Measurements from ENCODE around the gene RGS1. TPM values are rescaled to one million over a fixed set of nuclear protein-coding genes. Genes with fewer than 3 reads are reported as not detected.

RGS1 gene
- total RNA-seq, 2 donors from 2014 or later = 1.8 to 3.5 TPM

DNA sequence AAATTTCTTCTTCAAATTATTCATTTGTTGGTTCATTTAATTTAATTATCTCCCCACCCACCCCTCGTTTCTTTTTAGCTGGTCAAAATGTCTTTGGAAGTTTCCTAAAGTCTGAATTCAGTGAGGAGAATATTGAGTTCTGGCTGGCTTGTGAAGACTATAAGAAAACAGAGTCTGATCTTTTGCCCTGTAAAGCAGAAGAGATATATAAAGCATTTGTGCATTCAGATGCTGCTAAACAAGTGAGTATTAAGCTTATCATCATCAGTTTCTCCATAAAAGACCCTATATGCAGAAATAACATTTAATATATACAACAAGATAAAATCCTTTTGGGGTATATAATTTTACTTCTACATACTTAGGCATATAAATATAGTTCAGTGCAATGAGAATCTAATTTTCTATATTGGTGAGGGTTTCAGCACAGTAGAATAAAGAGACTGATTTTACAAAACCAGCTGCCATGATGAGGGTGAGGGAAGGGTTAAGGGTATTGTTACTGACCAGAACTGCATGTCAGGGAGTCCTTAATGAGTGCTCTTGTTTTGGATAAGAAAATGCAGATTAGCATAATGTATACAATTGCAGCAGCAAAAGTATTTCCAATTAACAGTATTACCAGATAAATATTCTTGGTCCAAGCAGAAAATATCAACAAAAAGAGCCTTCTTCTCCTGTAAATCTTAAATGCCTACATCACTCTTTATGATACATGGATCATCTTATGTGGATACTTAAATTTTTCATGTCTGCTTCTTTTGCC lies 2.8 kb downstream of the RGS1 start:
- intact Hi-C loops (cut with DNase I) = no loop called here
- no peak for ATAC-seq

DNA sequence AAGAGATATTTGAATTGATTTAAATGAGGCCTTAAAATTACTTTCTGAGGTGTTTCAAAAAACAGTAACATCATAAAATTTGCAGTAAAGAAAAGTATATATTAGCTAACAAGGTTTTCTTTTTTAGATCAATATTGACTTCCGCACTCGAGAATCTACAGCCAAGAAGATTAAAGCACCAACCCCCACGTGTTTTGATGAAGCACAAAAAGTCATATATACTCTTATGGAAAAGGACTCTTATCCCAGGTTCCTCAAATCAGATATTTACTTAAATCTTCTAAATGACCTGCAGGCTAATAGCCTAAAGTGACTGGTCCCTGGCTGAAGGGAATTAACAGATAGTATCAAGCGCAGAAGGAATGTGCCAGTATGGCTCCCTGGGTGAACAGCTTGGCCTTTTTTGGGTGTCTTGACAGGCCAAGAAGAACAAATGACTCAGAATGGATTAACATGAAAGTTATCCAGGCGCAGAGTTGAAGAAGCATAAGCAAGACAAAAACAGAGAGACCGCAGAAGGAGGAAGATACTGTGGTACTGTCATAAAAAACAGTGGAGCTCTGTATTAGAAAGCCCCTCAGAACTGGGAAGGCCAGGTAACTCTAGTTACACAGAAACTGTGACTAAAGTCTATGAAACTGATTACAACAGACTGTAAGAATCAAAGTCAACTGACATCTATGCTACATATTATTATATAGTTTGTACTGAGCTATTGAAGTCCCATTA lies 3.6 kb downstream of the RGS1 start:
- no peak for ATAC-seq
- intact Hi-C loops (cut with DNase I) = no loop called here
- no peak for DNase-seq

More for the DNA sequence above, 2.8 kb downstream of the RGS1 start:
- DNase-seq = no peak

DNA sequence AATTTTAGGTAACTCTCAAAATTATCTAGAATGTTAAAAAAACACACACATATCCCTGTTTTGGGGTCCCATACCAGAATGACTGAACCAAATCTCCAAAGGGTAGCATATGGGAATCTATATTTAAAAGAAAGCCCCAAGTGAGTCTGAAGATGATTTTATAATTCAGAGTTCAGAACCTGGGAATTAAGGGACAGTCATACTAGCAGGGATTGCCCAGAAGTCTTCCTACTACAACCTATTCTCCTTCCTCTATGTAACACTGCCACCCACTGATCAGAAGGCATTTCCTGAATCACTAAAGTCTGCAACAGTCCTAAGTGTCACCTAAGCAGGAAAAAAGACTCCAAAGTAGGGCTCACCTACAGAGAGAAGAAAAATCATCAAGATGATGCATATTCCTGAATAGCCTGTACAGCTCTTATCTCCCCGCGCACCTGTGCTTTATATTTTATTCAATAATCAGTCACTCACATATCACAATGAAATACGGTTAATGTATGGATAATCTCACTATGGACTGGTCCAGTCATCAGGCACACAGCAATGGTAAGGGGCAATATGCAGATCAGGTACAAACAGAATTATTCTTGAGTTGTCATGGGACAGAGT lies 4.9 kb downstream of the RGS1 start:
- ATAC-seq = peak; percentile 77 to 85

GRCh38 chr1:192581131-192581927 lies 5.8 kb downstream of the RGS1 start:
- no peak for DNase-seq
- intact Hi-C loops (cut with DNase I) = no loop called here
- ATAC-seq = no peak

More for the DNA sequence above, 4.9 kb downstream of the RGS1 start:
- DNase-seq = no peak
- intact Hi-C loops (cut with DNase I) = no loop called here

DNA sequence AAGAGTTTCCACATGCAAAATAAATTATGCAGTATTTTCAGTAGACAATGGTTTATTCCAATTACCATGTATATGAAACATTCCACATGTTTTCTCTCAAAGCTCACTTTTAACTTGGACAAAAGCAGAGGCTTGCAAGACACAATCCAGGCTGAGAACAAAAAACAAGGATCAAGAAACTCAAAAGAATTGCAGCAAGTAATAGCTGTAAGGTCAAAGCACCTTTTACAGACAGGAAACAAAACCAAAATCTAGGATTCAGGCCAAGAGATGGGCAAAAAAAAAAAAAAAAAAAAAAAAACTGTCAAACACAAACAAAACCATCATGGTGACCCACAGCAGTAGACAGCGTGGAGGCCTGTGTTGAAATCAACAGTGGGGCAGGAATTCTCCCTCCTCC lies 9.3 kb downstream of the RGS1 start:
- no peak for DNase-seq
- intact Hi-C loops (cut with DNase I) = no loop called here
- no peak for ATAC-seq

- ATAC-seq = no peak
- intact Hi-C loops (cut with DNase I) = no loop called here
- DNase-seq = no peak
Measured at GRCh38 chr1:192587386-192588266, 12.1 kb downstream of the RGS1 start.

DNA sequence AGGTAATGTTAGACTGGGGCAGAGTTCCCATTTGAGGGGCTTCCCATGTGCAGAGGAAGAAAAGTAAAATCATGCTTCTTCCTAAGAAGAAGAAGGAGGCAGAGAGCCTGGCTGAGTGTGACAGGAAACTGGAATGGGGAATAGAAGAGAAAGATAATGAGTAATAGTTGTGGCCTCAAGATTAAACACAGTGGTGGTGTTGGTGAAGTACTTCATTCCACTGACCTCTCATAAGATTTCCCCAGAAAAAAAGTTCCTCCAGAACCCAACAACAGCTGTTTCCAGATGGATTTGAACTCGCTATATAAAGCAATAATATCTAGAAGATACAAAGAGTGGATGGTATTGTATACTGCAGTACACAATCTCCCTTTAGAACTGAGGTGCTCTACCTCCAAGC lies 13.0 kb downstream of the RGS1 start:
- intact Hi-C loops (cut with DNase I) = no loop called here
- ATAC-seq (peak in 1 of 2 donors; percentile 58), DNase-seq (no peak)

GRCh38 chr1:192589813-192590212 lies 14.2 kb downstream of the RGS1 start:
- no peak for DNase-seq
- intact Hi-C loops (cut with DNase I) = no loop called here
- ATAC-seq = no peak

DNA sequence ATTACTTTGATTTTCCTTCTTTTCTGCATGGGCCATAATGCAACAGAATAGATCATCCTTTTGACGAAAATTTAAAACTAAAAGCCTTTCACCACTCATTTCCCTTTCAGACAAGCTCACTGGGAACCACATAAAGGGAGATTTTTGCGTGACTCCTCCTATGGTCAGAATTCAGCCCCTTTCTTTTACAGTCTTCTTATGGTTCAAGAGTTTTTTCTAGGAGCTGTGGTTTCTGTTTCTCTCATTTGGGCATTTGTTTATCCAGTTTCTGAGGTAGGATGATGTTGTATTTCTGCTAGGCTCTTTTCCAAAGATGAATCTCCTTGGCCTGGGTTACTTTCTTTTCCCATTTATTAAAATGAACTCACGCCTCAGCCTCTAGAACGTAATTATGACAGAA lies 16.9 kb downstream of the RGS1 start:
- intact Hi-C loops (cut with DNase I) = no loop called here
- no peak for DNase-seq
- no peak for ATAC-seq

DNA sequence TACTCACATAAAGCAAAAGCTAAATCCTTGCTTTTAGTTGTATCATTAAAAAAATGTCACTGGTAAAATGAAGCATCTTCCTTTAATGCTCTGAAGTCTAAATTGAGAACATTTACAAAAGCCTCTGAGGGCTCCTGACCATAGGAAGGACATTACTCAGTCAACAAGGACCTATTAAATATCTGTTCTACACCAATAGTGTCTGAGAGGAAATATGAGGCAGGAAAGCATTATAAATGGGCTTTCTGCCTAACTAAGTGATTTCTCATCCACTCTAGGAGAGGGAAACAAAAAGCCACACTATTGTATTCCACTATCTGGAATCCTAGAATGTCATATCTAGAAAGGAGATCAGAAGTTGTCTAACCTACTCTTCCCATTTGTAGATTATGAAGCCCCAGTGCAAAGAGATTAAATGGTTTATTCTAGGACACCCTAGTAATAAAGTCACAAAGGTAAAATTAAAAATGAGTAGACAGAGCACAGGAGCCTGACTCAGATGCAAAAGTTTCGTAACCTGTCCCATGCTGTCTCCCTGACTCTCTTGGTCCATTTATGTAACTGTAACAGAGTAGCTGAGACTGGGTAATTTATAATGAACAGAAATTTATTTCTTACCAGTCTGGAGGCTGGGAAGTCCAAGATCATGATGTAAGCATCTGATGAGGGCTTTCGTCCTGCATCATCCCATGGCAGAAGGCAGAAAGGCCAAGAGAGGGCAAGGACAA lies 17.6 kb downstream of the RGS1 start:
- intact Hi-C loops (cut with DNase I) = no loop called here
- DNase-seq (no peak), ATAC-seq (no peak)

- ATAC-seq (no peak), DNase-seq (no peak)
- intact Hi-C loops (cut with DNase I) = no loop called here
Measured at GRCh38 chr1:192595299-192595698, 19.7 kb downstream of the RGS1 start.

DNA sequence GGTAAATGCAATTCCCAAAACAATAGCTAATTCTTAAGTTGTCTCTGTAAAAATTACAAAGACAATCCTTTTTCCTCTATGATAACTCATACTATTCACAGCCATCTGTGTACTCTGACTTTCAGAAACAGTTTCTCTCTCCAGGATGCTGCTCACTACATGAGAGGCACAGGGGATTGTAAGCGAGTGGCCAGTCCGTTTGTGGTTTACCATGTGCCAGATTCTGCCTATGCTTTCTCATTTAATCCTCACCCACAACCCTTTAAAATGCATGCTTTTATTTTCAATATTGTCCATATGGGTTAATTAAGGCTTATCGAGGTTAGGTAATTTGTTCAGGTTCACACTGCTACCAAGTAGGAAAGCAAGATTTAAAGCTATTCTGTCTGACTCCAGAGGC lies 23.0 kb downstream of the RGS1 start:
- DNase-seq (no peak), ATAC-seq (no peak)
- intact Hi-C loops (cut with DNase I) = no loop called here

- intact Hi-C loops (cut with DNase I) = loop anchor here (10.0 kb wide), 2 partner anchors 115 to 205 kb away; partner anchors contain the start of gene RGS2 (in 1 of the 2)
- ATAC-seq = peak in 1 of 2 donors; percentile 39
- no peak for DNase-seq
Measured at GRCh38 chr1:192600275-192600674, 24.7 kb downstream of the RGS1 start.

- intact Hi-C loops (cut with DNase I) = loop anchor here (10.0 kb wide), 2 partner anchors 116 to 204 kb away; partner anchors contain the start of gene RGS2 (in 1 of the 2)
- peak in 1 of 2 donors; percentile 69 for ATAC-seq
- DNase-seq = no peak
Measured at GRCh38 chr1:192601143-192601542, 25.6 kb downstream of the RGS1 start.

DNA sequence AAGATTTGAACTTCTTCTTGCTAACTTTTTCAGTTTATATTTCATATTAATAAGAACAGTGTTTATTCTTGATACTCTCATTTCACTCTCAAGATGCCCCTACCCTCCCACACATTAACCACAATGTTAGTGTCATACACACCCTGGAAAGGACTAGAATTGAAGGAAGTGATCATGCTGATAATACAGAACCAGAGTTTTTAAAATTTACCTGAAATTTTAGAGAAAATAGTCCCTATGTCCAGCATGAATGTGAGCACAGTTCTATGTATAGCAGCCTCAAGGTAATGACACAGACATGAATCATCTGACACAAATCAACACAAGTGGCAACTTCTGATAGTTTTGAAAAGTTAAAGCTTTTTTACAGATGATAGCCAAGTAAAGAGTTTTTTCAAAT lies 26.0 kb downstream of the RGS1 start:
- DNase-seq = no peak
- intact Hi-C loops (cut with DNase I) = loop anchor here (10.0 kb wide), 2 partner anchors 117 to 203 kb away; partner anchors contain the start of gene RGS2 (in 1 of the 2)
- ATAC-seq = peak in 1 of 2 donors; percentile 59

DNA sequence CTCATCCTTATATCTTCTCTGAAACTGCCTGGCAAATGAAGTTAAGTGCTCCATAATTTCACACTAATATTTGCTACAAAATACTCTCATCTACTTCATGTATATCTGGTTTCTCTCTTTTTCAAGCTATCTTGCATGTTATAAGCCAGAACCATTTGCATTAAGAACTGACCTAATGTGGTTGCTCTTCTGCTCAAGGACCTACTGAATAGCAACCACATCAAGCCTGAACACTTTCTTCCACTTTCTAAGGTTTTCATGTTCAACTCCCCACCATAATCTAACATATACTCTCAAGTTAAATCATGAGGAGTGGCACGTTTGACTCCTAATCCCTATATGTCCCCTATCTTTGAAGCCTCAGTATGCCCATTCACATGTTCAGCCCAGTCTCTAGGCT lies 27.2 kb downstream of the RGS1 start:
- ATAC-seq (no peak), DNase-seq (no peak)
- intact Hi-C loops (cut with DNase I) = loop anchor here (10.0 kb wide), 2 partner anchors 118 to 202 kb away; partner anchors contain the start of gene RGS2 (in 1 of the 2)

- intact Hi-C loops (cut with DNase I) = loop anchor here (10.0 kb wide), 2 partner anchors 119 to 201 kb away; partner anchors contain the start of gene RGS2 (in 1 of the 2)
Measured at GRCh38 chr1:192603218-192603787, 27.7 kb downstream of the RGS1 start.

More at GRCh38 chr1:192603218-192603787, 27.7 kb downstream of the RGS1 start:
- ATAC-seq = no peak
- DNase-seq = no peak
